IMR-90 (cell line): ENCODE results near the gene NLGN1. TPM values are rescaled to one million over a fixed set of nuclear protein-coding genes. Genes with fewer than 3 reads are reported as not detected.
A peak's percentile ranks its signal among the peaks of the same experiment; 100 is the strongest.

Source experiments
- ATAC-seq: fragments of 200-7000 bp; cut with Tn5 transposase; 2 replicates; pipeline ENCODE4 v1.9.1; 2020; ENCODE audit warnings: low read depth, mild to moderate bottlenecking, moderate library complexity
- BruUV-seq: library from RNA; stranded (reverse); fragments of 400-500 nt; replicated peaks from 2 replicates; lab custom pipeline; 2021; lab: Mats Ljungman, UMichigan
- CTCF ChIA-PET: fragments of 300-600 bp; formaldehyde crosslinking; extraction: SDS; loops from one replicate; lab custom pipeline; 2021; ENCODE audit warnings: antibody characterized with exemption; lab: Yijun Ruan, JAX
- POLR2A ChIA-PET: fragments of 300-600 bp; sonication (Branson Sonifier 250); formaldehyde crosslinking; loops from one replicate; lab custom pipeline; 2022; ENCODE audit warnings: antibody characterized with exemption; ENCODE audit not compliant: unreplicated experiment; lab: Charles Lee
- DNase-seq: peaks from one replicate; pipeline ENCODE4 v3.0.0; 2013
- H2AFZ ChIP-seq: replicated peaks from 2 replicates; pipeline ENCODE3; 2013; ENCODE audit warnings: low read length, mild to moderate bottlenecking; ENCODE audit not compliant: poor library complexity
- H2AK5ac ChIP-seq: 2 replicates; pipeline ENCODE4 v1.6.1; 2013; ENCODE audit warnings: low read depth, low read length, inconsistent platforms
- H2AK9ac ChIP-seq: replicated peaks from 2 replicates; pipeline ENCODE3; 2013; ENCODE audit warnings: mild to moderate bottlenecking, low read depth, low read length, moderate library complexity; ENCODE audit not compliant: poor library complexity
- H2BK120ac ChIP-seq: 2 replicates; pipeline ENCODE4 v1.6.1; 2013; ENCODE audit warnings: low read depth, low read length, inconsistent platforms
- H2BK15ac ChIP-seq: 3 replicates; pipeline ENCODE4 v1.6.1; 2013; ENCODE audit warnings: low read depth, low read length, inconsistent platforms
- H2BK20ac ChIP-seq: 2 replicates; pipeline ENCODE4 v1.6.1; 2013; ENCODE audit warnings: low read depth, mild to moderate bottlenecking, inconsistent platforms, low read length, moderate library complexity
- H2BK5ac ChIP-seq: 2 replicates; pipeline ENCODE4 v1.6.1; 2013; ENCODE audit warnings: mild to moderate bottlenecking, low read depth, low read length, inconsistent platforms; ENCODE audit not compliant: poor library complexity, severe bottlenecking
- H3K14ac ChIP-seq: replicated peaks from 2 replicates; pipeline ENCODE4 v1.6.1; 2013; ENCODE audit warnings: low read depth, low read length, inconsistent platforms
- H3K18ac ChIP-seq: 2 replicates; pipeline ENCODE4 v1.6.1; 2013; ENCODE audit warnings: low read depth, low read length, control low read depth
- H3K23ac ChIP-seq: 2 replicates; pipeline ENCODE4 v1.6.1; 2013; ENCODE audit warnings: low read depth, low read length, inconsistent platforms
- H3K27ac ChIP-seq: 2 replicates; pipeline ENCODE4 v1.5.1; 2013; ENCODE audit warnings: mild to moderate bottlenecking, control low read depth, low read length; ENCODE audit not compliant: insufficient read depth
- H3K27me3 ChIP-seq: 2 replicates; pipeline ENCODE4 v1.6.1; 2013; ENCODE audit warnings: low read length; ENCODE audit not compliant: control insufficient read depth, insufficient read depth
- H3K36me3 ChIP-seq: 2 replicates; pipeline ENCODE4 v1.6.1; 2013; ENCODE audit warnings: low read length, mixed read lengths; ENCODE audit not compliant: control insufficient read depth, insufficient read depth
- H3K4ac ChIP-seq: 2 replicates; pipeline ENCODE4 v1.6.1; 2013; ENCODE audit warnings: low read depth, low read length, inconsistent platforms
- H3K4me1 ChIP-seq: 2 replicates; pipeline ENCODE4 v1.6.1; 2013; ENCODE audit warnings: low read length, mixed read lengths; ENCODE audit not compliant: control insufficient read depth, insufficient read depth
- H3K4me2 ChIP-seq: 2 replicates; pipeline ENCODE4 v1.6.1; 2013; ENCODE audit warnings: low read depth, mild to moderate bottlenecking, control low read depth, low read length, moderate library complexity
- H3K4me3 ChIP-seq: 2 replicates; pipeline ENCODE4 v1.5.1; 2013; ENCODE audit warnings: low read depth, mild to moderate bottlenecking, control low read depth, low read length, moderate library complexity; ENCODE audit not compliant: insufficient read depth
- H3K56ac ChIP-seq: 2 replicates; pipeline ENCODE4 v1.6.1; 2013; ENCODE audit warnings: low read length, inconsistent platforms; ENCODE audit not compliant: insufficient read depth; ENCODE audit errors: extremely low read depth
- H3K79me1 ChIP-seq, 2 experiments: 2 replicates each; pipeline ENCODE4 v1.6.1; 2013; ENCODE audit warnings: low read length in 2 of 2, inconsistent platforms in 1 of 2, low read depth in 1 of 2
- H3K9ac ChIP-seq: 2 replicates; pipeline ENCODE4 v1.6.1; 2013; ENCODE audit warnings: low read depth, low read length, control low read depth
- H3K9me1 ChIP-seq: 2 replicates; pipeline ENCODE4 v1.6.1; 2013; ENCODE audit warnings: low read length, inconsistent platforms; ENCODE audit not compliant: insufficient read depth
- H3K9me3 ChIP-seq: 2 replicates; pipeline ENCODE4 v1.6.1; 2013; ENCODE audit warnings: low read length; ENCODE audit not compliant: control insufficient read depth, insufficient read depth
- H4K20me1 ChIP-seq: 2 replicates; pipeline ENCODE4 v1.6.1; 2013; ENCODE audit warnings: low read length, inconsistent platforms; ENCODE audit not compliant: insufficient read depth
- H4K5ac ChIP-seq: 2 replicates; pipeline ENCODE4 v1.6.1; 2013; ENCODE audit warnings: mild to moderate bottlenecking, low read depth, low read length, control low read depth
- H4K8ac ChIP-seq, 2 experiments: 2 replicates each; pipeline ENCODE4 v1.6.1; 2013; ENCODE audit warnings: low read depth in 2 of 2, low read length in 2 of 2, control low read depth in 1 of 2, inconsistent platforms in 1 of 2
- H4K91ac ChIP-seq: 2 replicates; pipeline ENCODE4 v1.6.1; 2013; ENCODE audit warnings: low read depth, low read length, inconsistent platforms; ENCODE audit not compliant: insufficient read depth
- CEBPB ChIP-seq: IDR thresholded peaks from 2 replicates; pipeline ENCODE4 v1.6.1; 2012; ENCODE audit warnings: low read depth, low read length, improper control_type of control experiment
- FOS ChIP-seq: fragments of 150-350 bp; IDR thresholded peaks from 2 replicates; pipeline ENCODE4 v1.6.1; 2016; ENCODE audit warnings: low read depth, low read length
- MAFK ChIP-seq: IDR thresholded peaks from 2 replicates; pipeline ENCODE4 v1.6.1; 2012; ENCODE audit warnings: low read depth, low read length, improper control_type of control experiment
- MAZ ChIP-seq: IDR thresholded peaks from 2 replicates; pipeline ENCODE4 v1.6.1; 2012; ENCODE audit warnings: low read depth, mild to moderate bottlenecking, low read length, improper control_type of control experiment, moderate library complexity, borderline replicate concordance
- MXI1 ChIP-seq: IDR thresholded peaks from 2 replicates; pipeline ENCODE4 v1.6.1; 2012; ENCODE audit warnings: low read depth, mild to moderate bottlenecking, low read length, moderate library complexity, borderline replicate concordance
- POLR2A ChIP-seq: IDR thresholded peaks from 2 replicates; pipeline ENCODE4 v1.6.1; 2012; ENCODE audit warnings: mild to moderate bottlenecking, low read depth, low read length
- RAD21 ChIP-seq: IDR thresholded peaks from 2 replicates; pipeline ENCODE4 v1.6.1; 2012; ENCODE audit warnings: low read length, improper control_type of control experiment
- WGBS, 2 experiments: methylation state at CpG; one replicate each; pipeline versions ENCODE4 v1.1.5 to v1.1.7; 2013; ENCODE audit warnings: missing lambda C conversion rate in 2 of 2; ENCODE audit not compliant: insufficient read length in 1 of 2; ENCODE audit errors: extremely low coverage in 2 of 2; 5-methylcytosine and 5-hydroxymethylcytosine counted together
- dilution Hi-C: fragments of 300-500 bp; cut with HindIII; formaldehyde crosslinking; loops from one replicate; pipeline ENCODE4 v1.14.3; 2018; ENCODE audit warnings: low sequenced_read_pairs; ENCODE audit not compliant: unreplicated experiment
- in situ Hi-C: fragments of 300-500 bp; cut with MboI; formaldehyde crosslinking; loops from 3 replicates; pipeline ENCODE4 v1.14.3; 2019; ENCODE audit warnings: low sequenced_read_pairs, inconsistent platforms, mixed read lengths
- intact Hi-C: fragments of 100-400 bp; cut with micrococcal nuclease; formaldehyde crosslinking; loops from 2 replicates; pipeline ENCODE4 v1.10.0; 2022
- polyA plus RNA-seq, 3 experiments: library from polyadenylated mRNA; depleted of rRNA; stranded (reverse); fragments of >200 nt; gene quantifications; 2 replicates each; pipeline ENCODE4 v1.2.3, GENCODE V29; 2012; ENCODE audit warnings: low replicate concordance in 1 of 3
- total RNA-seq: library from RNA; depleted of rRNA; stranded (reverse); fragments of >200 nt; gene quantifications from 2 replicates; pipeline ENCODE4 v1.2.3, GENCODE V29; 2012

The NLGN1 gene
- total and polyA plus RNA-seq, 2 of the 4 experiments (the other 2 are of a cell fraction) = 1.8 to 12.5 TPM

GRCh38 chr3:174202561-174202960 lies 805.0 kb downstream of the NLGN1 start:
- Histone ChIP-seq H3K14ac (no peak overlapping the region), H3K9me1 (no peaks in the 10 kb centered on the region), H3K18ac (no peak overlapping the region; the same call in 1 of the 2 replicates), H2BK5ac (no peak overlapping the region), H3K9ac (no peak overlapping the region), H4K91ac (no peak overlapping the region), H3K4ac (no peak overlapping the region), H3K56ac (no peak overlapping the region), H3K27ac (no peak overlapping the region), H4K5ac (no peak overlapping the region), H2BK120ac (peak overlapping the region; percentile 42; the same call in 1 of the 2 replicates), H2AK5ac (no peak overlapping the region; the same call in 1 of the 2 replicates), H4K8ac (no peak overlapping the region), H3K79me1 (no peaks in the 10 kb centered on the region), H2AFZ (no peak overlapping the region), H2BK15ac (no peak overlapping the region), H2BK20ac (no peak overlapping the region), H4K20me1 (no peaks in the 10 kb centered on the region), H2AK9ac (no peak overlapping the region), H3K23ac (no peak overlapping the region), H3K36me3 (no peaks in the 10 kb centered on the region), H3K27me3 (no peaks in the 10 kb centered on the region), H3K4me1 (peaks cover 5% of the 10 kb centered on the region), H3K4me3 (no peak overlapping the region), H3K4me2 (no peak overlapping the region), H3K9me3 (no peaks in the 10 kb centered on the region)
- ChIA-PET POLR2A (no interaction called here), CTCF (no interaction called here)
- BruUV-seq = no TSS peak
- TF ChIP-seq CEBPB (no peak), RAD21 (no peak), MAZ (no peak), MAFK (no peak), POLR2A (no peak), FOS (no peak), MXI1 (no peak)
- no peak for ATAC-seq
- no CpG with 5 or more reads among the region's 1 CpG for WGBS, 2 experiments
- DNase-seq = peak; percentile 57
- dilution Hi-C loops = no loop called here
- in situ Hi-C loops = no loop called here
- intact Hi-C loops = no loop called here
